GM19025 (cell line): Measurements from ENCODE around the gene CAPN15.
"Not testable (repeated sequence)": the region's sequence is repeated elsewhere in the genome, so short reads cannot be mapped to it uniquely, and the experiment has no call there.

Experiments used
- ATAC-seq: cut with Tn5 transposase; IDR thresholded peaks from one replicate; pipeline ENCODE4 v1.9.1; 2021; ENCODE audit warnings: mild to moderate bottlenecking, low read depth, moderate library complexity; ENCODE audit not compliant: unreplicated experiment

Gene CAPN15

GRCh38 chr16:588889-589657 lies 61.6 kb downstream of the CAPN15 start:
- peak; percentile 70 for ATAC-seq

GRCh38 chr16:589658-590187 lies 62.2 kb downstream of the CAPN15 start, which contains the start of gene RAB40C:
TSS of gene RAB40C (plus strand) at chr16:590066. CDS start at chr16:590292, 226 bp downstream.
- peak; percentile 69 for ATAC-seq

- ATAC-seq, result no peak
These were observed 62.8 kb downstream of the CAPN15 start for GRCh38 chr16:590188-590814.

GRCh38 chr16:590815-591200 lies 63.3 kb downstream of the CAPN15 start:
- no peak for ATAC-seq

- no peak for ATAC-seq
These were observed 63.7 kb downstream of the CAPN15 start for GRCh38 chr16:591231-591630.

- no peak for ATAC-seq
These were observed 64.5 kb downstream of the CAPN15 start for GRCh38 chr16:591892-592517.

GRCh38 chr16:592518-593306 lies 65.2 kb downstream of the CAPN15 start:
- no peak for ATAC-seq

- ATAC-seq, result no peak
These were observed 65.9 kb downstream of the CAPN15 start for GRCh38 chr16:593406-593805.

GRCh38 chr16:593807-594206 lies 66.3 kb downstream of the CAPN15 start:
- ATAC-seq, result no peak

GRCh38 chr16:595094-595528 lies 67.6 kb downstream of the CAPN15 start:
- no peak for ATAC-seq

- ATAC-seq, result no peak
These were observed 68.6 kb downstream of the CAPN15 start for GRCh38 chr16:595942-596735.

- no peak for ATAC-seq
These were observed 69.2 kb downstream of the CAPN15 start for GRCh38 chr16:596736-597060.

- not testable (repeated sequence) for ATAC-seq
These were observed 70.1 kb downstream of the CAPN15 start for GRCh38 chr16:597655-598054.

GRCh38 chr16:598823-599739 lies 71.6 kb downstream of the CAPN15 start:
- no peak for ATAC-seq

- no peak for ATAC-seq
These were observed 73.3 kb downstream of the CAPN15 start for GRCh38 chr16:600781-601180.

- no peak for ATAC-seq
These were observed 76.4 kb downstream of the CAPN15 start for GRCh38 chr16:603933-604332.
